ENCODE data around the gene KRTAP5-2.

KRTAP5-2 gene

DNA sequence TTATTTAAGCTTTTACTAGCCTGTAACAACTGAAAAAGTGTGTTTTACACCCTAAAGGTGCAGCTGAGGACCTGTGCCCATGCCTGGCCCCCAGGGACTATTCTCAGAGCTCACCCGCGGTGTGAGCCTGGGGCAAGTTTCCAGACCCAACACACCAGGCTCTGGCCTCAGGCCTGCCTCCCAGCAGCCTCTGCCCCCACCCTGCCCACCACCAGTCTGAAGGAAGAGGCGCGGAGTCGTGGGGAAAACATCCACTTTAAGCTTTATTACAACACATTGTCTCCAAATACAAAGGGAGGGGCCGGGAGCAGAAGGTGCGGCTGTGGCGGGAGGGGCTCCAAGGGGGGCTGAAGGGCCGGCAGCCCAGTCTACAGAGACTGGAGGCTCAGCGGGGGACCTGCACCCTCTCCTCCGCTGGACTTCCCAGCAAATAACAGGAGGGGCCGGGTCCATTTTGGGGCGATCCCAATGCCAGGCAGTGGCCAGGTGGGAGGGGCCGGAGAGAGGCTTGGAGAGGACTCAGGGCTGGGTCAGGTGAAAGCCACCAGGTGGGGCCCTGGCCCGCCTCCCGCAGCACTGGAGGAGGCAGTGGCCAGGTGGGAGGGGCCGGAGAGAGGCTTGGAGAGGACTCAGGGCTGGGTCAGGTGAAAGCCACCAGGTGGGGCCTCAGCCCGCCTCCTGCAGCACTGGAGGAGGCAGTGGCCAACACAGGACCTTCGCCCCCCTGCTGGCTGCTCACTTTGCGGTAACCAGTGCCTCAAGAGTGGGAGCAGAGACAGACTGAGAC is 44.1 kb downstream of the KRTAP5-2 start:
- no peak overlapping the region for H3K27ac ChIP-seq (ENCODE audit: poor library complexity, severe bottlenecking)
- peaks cover 18% of the 10 kb centered on the region for H3K4me1 ChIP-seq (ENCODE audit: insufficient read depth, poor library complexity, severe bottlenecking)
- DNase-seq (ENCODE audit: low spot score) (no peak), ATAC-seq (ENCODE audit: low read depth) (peak; percentile 81)
- H3K9me3 ChIP-seq (ENCODE audit: severe bottlenecking), result no peaks in the 10 kb centered on the region
- peaks cover 4% of the 10 kb centered on the region for H3K27me3 ChIP-seq (ENCODE audit: insufficient read depth, poor library complexity, severe bottlenecking)
- no peak overlapping the region for H3K4me3 ChIP-seq (ENCODE audit: severe bottlenecking)
- TF ChIP-seq, protein P1, sequence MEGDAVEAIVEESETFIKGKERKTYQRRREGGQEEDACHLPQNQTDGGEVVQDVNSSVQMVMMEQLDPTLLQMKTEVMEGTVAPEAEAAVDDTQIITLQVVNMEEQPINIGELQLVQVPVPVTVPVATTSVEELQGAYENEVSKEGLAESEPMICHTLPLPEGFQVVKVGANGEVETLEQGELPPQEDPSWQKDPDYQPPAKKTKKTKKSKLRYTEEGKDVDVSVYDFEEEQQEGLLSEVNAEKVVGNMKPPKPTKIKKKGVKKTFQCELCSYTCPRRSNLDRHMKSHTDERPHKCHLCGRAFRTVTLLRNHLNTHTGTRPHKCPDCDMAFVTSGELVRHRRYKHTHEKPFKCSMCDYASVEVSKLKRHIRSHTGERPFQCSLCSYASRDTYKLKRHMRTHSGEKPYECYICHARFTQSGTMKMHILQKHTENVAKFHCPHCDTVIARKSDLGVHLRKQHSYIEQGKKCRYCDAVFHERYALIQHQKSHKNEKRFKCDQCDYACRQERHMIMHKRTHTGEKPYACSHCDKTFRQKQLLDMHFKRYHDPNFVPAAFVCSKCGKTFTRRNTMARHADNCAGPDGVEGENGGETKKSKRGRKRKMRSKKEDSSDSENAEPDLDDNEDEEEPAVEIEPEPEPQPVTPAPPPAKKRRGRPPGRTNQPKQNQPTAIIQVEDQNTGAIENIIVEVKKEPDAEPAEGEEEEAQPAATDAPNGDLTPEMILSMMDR (IDR thresholded peaks at IDR 0.05; ENCODE audit: poor library complexity, severe bottlenecking), result peak; percentile 51
- H3K36me3 ChIP-seq (ENCODE audit: low read depth), result no peaks in the 10 kb centered on the region

DNA sequence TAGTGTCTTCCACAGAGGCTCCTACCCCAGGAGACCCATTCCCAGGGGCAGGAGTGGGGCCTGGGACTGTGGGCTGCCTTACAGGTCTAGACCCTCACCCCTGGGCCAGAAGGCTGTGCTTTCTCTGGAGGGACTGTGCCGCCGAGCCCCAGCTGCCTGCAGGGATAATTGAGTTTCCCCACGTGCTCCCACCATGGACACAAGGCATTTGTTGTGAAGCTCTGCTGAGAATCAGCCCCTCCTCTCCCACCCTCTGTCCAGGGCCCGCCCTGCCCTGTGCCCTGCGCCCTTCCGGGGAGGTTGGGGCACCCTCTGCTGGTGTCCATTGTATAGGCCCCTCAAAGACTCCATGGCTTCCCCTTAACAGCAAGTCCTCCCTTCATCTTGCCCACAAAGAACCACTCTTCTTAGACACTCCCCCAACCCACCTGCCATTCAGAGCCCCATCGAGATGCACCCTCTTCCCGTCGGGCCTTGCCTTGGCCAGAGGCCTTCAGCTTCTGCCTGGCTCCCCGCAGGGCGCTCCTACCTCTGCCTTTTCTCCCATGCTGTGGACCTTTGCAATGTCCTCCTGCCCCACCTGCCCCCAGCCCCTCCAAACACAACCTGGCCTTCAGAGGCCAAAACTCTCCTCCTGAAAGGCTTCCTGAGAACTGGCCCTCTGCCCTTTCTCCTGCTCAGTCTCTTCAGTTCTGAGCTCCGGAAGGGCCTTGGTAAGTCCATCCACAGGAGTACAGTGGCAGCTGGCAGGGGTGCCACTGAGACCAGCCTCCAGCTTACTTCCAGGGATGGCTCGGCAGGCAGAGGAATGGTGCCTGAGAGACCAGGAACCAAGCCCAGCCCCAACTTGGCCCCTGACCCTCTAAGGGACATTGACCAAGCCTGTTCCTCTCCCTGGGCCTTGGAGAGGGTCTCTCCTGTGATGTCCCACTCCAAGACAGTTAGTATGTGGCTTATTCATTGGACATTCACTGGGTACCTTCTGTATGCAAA is 48.5 kb downstream of the KRTAP5-2 start:
- Histone ChIP-seq H3K4me1 (ENCODE audit: insufficient read depth, poor library complexity, severe bottlenecking) (peaks cover 4% of the 10 kb centered on the region), H3K9me3 (ENCODE audit: severe bottlenecking) (no peaks in the 10 kb centered on the region), H3K27me3 (ENCODE audit: insufficient read depth, poor library complexity, severe bottlenecking) (peaks cover 37% of the 10 kb centered on the region), H3K4me3 (ENCODE audit: severe bottlenecking) (no peak overlapping the region), H3K27ac (ENCODE audit: poor library complexity, severe bottlenecking) (no peak overlapping the region), H3K36me3 (ENCODE audit: low read depth) (no peaks in the 10 kb centered on the region)
- TF ChIP-seq, protein P1 (IDR thresholded peaks at IDR 0.05; ENCODE audit: poor library complexity, severe bottlenecking), result no peak
- DNase-seq (ENCODE audit: low spot score) (no peak), ATAC-seq (ENCODE audit: low read depth) (no peak)

DNA sequence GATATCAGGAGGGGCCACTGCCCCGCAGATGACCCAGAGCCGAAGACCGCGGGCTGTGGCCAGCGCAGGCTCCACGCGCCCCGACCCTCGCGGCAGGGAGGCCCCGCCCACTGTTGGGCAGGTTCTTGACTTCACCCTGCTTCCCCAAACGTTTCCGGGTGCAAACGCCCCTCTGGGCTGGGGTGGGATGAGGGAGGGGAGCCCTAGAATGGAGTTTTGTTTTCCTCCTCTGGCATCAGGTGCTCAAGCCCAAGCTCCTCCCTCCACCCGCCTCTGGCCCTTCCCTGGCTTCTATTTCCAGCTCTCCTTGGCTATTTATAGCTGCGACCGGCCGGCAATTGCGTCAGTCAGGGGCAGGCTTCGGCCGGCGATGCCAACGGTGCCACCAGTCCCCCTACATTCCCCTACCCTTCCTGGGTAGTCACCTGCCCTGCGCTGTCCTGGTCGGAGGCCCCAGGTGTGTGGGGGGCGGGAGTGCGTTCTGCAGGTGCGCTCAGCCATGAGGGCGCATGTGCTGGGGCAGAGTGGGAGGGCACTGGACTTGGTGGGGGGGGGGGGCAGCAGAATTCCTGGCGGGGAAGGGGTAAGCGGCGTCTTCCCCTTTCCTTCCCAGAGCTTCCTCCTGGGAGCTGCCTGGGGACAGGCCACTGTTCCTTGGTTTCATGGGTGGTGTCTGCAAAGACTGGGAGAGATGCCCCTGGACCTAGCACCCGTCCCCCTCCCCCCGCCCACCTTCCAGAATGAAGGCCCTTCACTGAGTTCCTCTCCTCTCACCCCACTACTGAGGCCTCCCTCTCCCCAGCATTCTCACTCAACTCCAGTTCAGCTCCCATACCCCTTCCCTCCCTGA is 49.6 kb downstream of the KRTAP5-2 start:
- DNase-seq (ENCODE audit: low spot score) (no peak), ATAC-seq (ENCODE audit: low read depth) (peak; percentile 72)
- Histone ChIP-seq H3K27me3 (ENCODE audit: insufficient read depth, poor library complexity, severe bottlenecking) (peaks cover 32% of the 10 kb centered on the region), H3K36me3 (ENCODE audit: low read depth) (no peaks in the 10 kb centered on the region), H3K9me3 (ENCODE audit: severe bottlenecking) (no peaks in the 10 kb centered on the region), H3K4me3 (ENCODE audit: severe bottlenecking) (no peak overlapping the region), H3K27ac (ENCODE audit: poor library complexity, severe bottlenecking) (no peak overlapping the region), H3K4me1 (ENCODE audit: insufficient read depth, poor library complexity, severe bottlenecking) (no peaks in the 10 kb centered on the region)
- TF ChIP-seq, protein P1 (IDR thresholded peaks at IDR 0.05; ENCODE audit: poor library complexity, severe bottlenecking), result no peak

DNA sequence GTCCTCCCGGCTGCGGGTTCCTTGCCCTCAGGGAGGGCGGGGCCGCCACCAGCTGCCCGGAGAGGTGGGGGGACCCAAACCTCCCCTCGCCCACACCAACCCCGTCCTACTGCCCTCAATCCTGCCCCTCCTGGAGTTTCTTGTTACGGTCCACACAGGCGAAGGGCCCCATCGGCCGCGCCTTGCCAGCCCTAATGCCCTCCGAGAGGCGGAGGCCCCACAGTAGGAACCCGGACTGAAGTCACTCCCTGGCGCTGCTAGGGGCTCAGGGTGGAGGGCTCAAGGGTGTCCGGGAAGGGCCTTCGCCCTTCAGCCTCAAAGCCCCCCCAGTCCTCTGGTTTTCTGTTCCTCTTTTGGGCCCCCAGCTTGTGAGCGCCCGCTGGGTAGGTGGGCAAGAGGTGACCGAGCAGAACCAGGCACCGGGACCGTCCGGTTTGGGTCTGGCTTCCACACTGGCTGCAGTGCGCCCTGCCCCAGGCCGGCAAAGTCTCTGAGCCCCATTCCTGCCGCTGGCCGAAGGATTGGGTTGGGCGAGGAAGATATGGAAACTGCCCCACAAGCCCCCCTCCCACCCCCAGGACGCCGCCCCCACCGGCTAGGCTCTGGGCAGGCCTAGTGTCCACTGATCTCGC is 50.5 kb downstream of the KRTAP5-2 start:
- H3K27me3 ChIP-seq (ENCODE audit: insufficient read depth, poor library complexity, severe bottlenecking), result peaks cover 32% of the 10 kb centered on the region
- no peak overlapping the region for H3K27ac ChIP-seq (ENCODE audit: poor library complexity, severe bottlenecking)
- H3K4me3 ChIP-seq (ENCODE audit: severe bottlenecking), result no peak overlapping the region
- no peaks in the 10 kb centered on the region for H3K9me3 ChIP-seq (ENCODE audit: severe bottlenecking)
- H3K4me1 ChIP-seq (ENCODE audit: insufficient read depth, poor library complexity, severe bottlenecking), result no peaks in the 10 kb centered on the region
- ATAC-seq (ENCODE audit: low read depth) (no peak), DNase-seq (ENCODE audit: low spot score) (no peak)
- TF ChIP-seq, protein P1 (IDR thresholded peaks at IDR 0.05; ENCODE audit: poor library complexity, severe bottlenecking), result no peak
- H3K36me3 ChIP-seq (ENCODE audit: low read depth), result no peaks in the 10 kb centered on the region
